SK-N-SH (cell line): ENCODE data around the gene IL12A. TPM values are rescaled to one million over a fixed set of nuclear protein-coding genes. Genes with fewer than 3 reads are reported as not detected.

Experiments used
- CTCF ChIA-PET: fragments of 300-600, 350-600 bp; formaldehyde crosslinking; extraction: SDS; loops from one replicate; lab custom pipeline; 2021; lab: Yijun Ruan, JAX
- POLR2A ChIA-PET: fragments of 350-600 bp; sonication (Branson Sonifier 250); formaldehyde crosslinking; extraction: SDS; loops from one replicate; lab custom pipeline; 2020; ENCODE audit warnings: antibody characterized with exemption, inconsistent platforms; lab: Yijun Ruan, JAX
- DNase-seq: peaks from one replicate; pipeline ENCODE4 v3.0.0; 2012
- H2AFZ ChIP-seq: fragments of 200-600 bp; sonication (generic); 2 replicates; pipeline ENCODE4 v1.8.1; 2016; ENCODE audit warnings: antibody characterized with exemption, mild to moderate bottlenecking, low read depth
- H3F3A ChIP-seq: fragments of 200-600 bp; sonication (generic); replicated peaks from 2 replicates; pipeline ENCODE3; 2016; ENCODE audit warnings: antibody characterized with exemption, mild to moderate bottlenecking; ENCODE audit not compliant: insufficient read depth
- H3K27ac ChIP-seq, 2 experiments: fragments of 200-500 bp in 1 of 2; fragments of 200-600 bp in 1 of 2; sonication (Bioruptor generic) in 1 of 2; sonication (generic), shearing (Covaris generic) in 1 of 2; 2 replicates each; pipeline versions ENCODE4 v1.5.1 to v1.6.1; 2014 to 2016; ENCODE audit warnings: low read depth in 2 of 2, inconsistent platforms in 1 of 2, low read length in 1 of 2, mild to moderate bottlenecking in 1 of 2, mixed read lengths in 1 of 2
- H3K27me3 ChIP-seq: fragments of 200-600 bp; sonication (generic), shearing (Covaris generic); 2 replicates; pipeline ENCODE4 v1.6.1; 2016; ENCODE audit warnings: mixed run types; ENCODE audit not compliant: insufficient read depth
- H3K36me3 ChIP-seq, 2 experiments: fragments of 200-500 bp in 1 of 2; fragments of 200-600 bp in 1 of 2; sonication (Bioruptor generic) in 1 of 2; sonication (generic) in 1 of 2; replicated peaks in 1 of 2; 2 replicates each; pipeline versions ENCODE3 to v1.5.1; 2014 to 2016; ENCODE audit warnings: low read length in 1 of 2, mild to moderate bottlenecking in 1 of 2; ENCODE audit not compliant: insufficient read depth in 2 of 2, control insufficient read depth in 1 of 2
- H3K4me1 ChIP-seq, 2 experiments: fragments of 200-500 bp in 1 of 2; fragments of 200-600 bp in 1 of 2; sonication (Bioruptor generic) in 1 of 2; sonication (generic), shearing (Covaris generic) in 1 of 2; 2 replicates each; pipeline versions ENCODE4 v1.5.1 to v1.6.1; 2014 to 2016; ENCODE audit warnings: low read depth in 1 of 2, low read length in 1 of 2, mixed run types in 1 of 2; ENCODE audit not compliant: insufficient read depth in 2 of 2, control insufficient read depth in 1 of 2
- H3K4me2 ChIP-seq: fragments of 200-600 bp; sonication (generic), shearing (Covaris generic); 2 replicates; pipeline ENCODE4 v1.6.1; 2017; ENCODE audit warnings: mixed run types
- H3K4me3 ChIP-seq, 2 experiments: fragments of 200-500 bp in 1 of 2; fragments of 200-600 bp in 1 of 2; sonication (Bioruptor generic) in 1 of 2; sonication (generic), shearing (Covaris generic) in 1 of 2; 2 replicates each; pipeline versions ENCODE4 v1.5.1 to v1.8.1; 2014 to 2016; ENCODE audit warnings: low read depth in 2 of 2, inconsistent platforms in 1 of 2, low read length in 1 of 2, mild to moderate bottlenecking in 1 of 2, mixed read lengths in 1 of 2, moderate library complexity in 1 of 2
- H3K79me2 ChIP-seq: fragments of 200-600 bp; sonication (generic); 2 replicates; pipeline ENCODE4 v1.8.1; 2017; ENCODE audit warnings: mild to moderate bottlenecking; ENCODE audit not compliant: insufficient read depth
- H3K9ac ChIP-seq: fragments of 200-600 bp; sonication (generic); 2 replicates; pipeline ENCODE4 v1.6.1; 2017; ENCODE audit warnings: mixed run types
- H3K9me2 ChIP-seq: fragments of 200-600 bp; sonication (generic); 2 replicates; pipeline ENCODE4 v1.6.1; 2017; ENCODE audit warnings: mixed run types
- H3K9me3 ChIP-seq: fragments of 200-600 bp; sonication (generic); 2 replicates; pipeline ENCODE4 v1.6.1; 2017; ENCODE audit warnings: mixed run types, mild to moderate bottlenecking, moderate library complexity
- H4K20me1 ChIP-seq: fragments of 200-600 bp; sonication (generic); 2 replicates; pipeline ENCODE4 v1.6.1; 2017; ENCODE audit warnings: mild to moderate bottlenecking, mixed run types; ENCODE audit not compliant: insufficient read depth
- CTCF ChIP-seq: fragments of 200-600 bp; sonication (generic); IDR thresholded peaks from 2 replicates; pipeline ENCODE4 v1.6.1; 2017; ENCODE audit warnings: antibody characterized with exemption, mild to moderate bottlenecking, moderate library complexity
- FOXJ3 ChIP-seq: sonication (generic); formaldehyde crosslinking; IDR thresholded peaks from 2 replicates; pipeline ENCODE4 v1.5.1; 2020; ENCODE audit warnings: mild to moderate bottlenecking, missing genetic modification reagents
- JUND ChIP-seq: IDR thresholded peaks from 2 replicates; pipeline ENCODE4 v1.4.0; 2012
- MXI1 ChIP-seq: IDR thresholded peaks from 2 replicates; pipeline ENCODE4 v1.6.1; 2012; ENCODE audit warnings: mild to moderate bottlenecking, low read depth, low read length, improper control_type of control experiment
- NFIC ChIP-seq: IDR thresholded peaks from 2 replicates; pipeline ENCODE4 v1.4.0; 2012; ENCODE audit warnings: borderline replicate concordance
- NRF1 ChIP-seq: IDR thresholded peaks from 2 replicates; pipeline ENCODE4 v1.6.1; 2012; ENCODE audit warnings: low read depth, mild to moderate bottlenecking, low read length
- PBX3 ChIP-seq: IDR thresholded peaks from 2 replicates; pipeline ENCODE4; 2012
- RAD21 ChIP-seq: IDR thresholded peaks from 2 replicates; pipeline ENCODE4 v1.6.1; 2012; ENCODE audit warnings: mild to moderate bottlenecking, low read length
- TCF12 ChIP-seq: IDR thresholded peaks from 2 replicates; pipeline ENCODE4 v1.4.0; 2012
- TEAD4 ChIP-seq: IDR thresholded peaks from 2 replicates; pipeline ENCODE4 v1.4.0; 2012; ENCODE audit warnings: mild to moderate bottlenecking, borderline replicate concordance; ENCODE audit not compliant: insufficient read depth
- YY1 ChIP-seq: IDR thresholded peaks from 2 replicates; pipeline ENCODE4 v1.4.0; 2012; ENCODE audit warnings: low read depth, mild to moderate bottlenecking
- WGBS: methylation state at CpG from one replicate; pipeline ENCODE4 v1.1.6; 2017; ENCODE audit warnings: low lambda C conversion rate; 5-methylcytosine and 5-hydroxymethylcytosine counted together
- polyA plus RNA-seq, 3 experiments: library from polyadenylated mRNA; depleted of rRNA; stranded (reverse); fragments of >200 nt; gene quantifications; 2 replicates each; pipeline ENCODE4 v1.2.3, GENCODE V29; 2012

The IL12A gene
- polyA plus RNA-seq, 1 of the 3 experiments (the other 2 are of a cell fraction) = 0.97 TPM

GRCh38 chr3:159947220-159947619 lies 41.4 kb upstream of the IL12A start:
- H2AFZ ChIP-seq = 0 out of 2 replicates have a peak overlapping the region, but pooled peaks have one; percentile 15
- no peak overlapping the region for H3K4me3 ChIP-seq
- H3K27me3 ChIP-seq = no peaks in the 10 kb centered on the region
- no peak overlapping the region for H3K9ac ChIP-seq
- POLR2A ChIA-PET = no interaction called here
- H4K20me1 ChIP-seq = no peaks in the 10 kb centered on the region
- H3K9me2 ChIP-seq = no peaks in the 10 kb centered on the region
- H3K4me2 ChIP-seq = no peak overlapping the region
- H3K4me1 ChIP-seq = peaks cover 0 to 5% of the 10 kb centered on the region in 2 experiments; a peak in 1 of 4 replicates
- CTCF ChIA-PET = interaction anchor here (1.2 to 1.8 kb wide), 2 partner anchors 42 to 58 kb away, joined by 3 to 8 read pairs; partner anchors contain the start of gene IL12A
- peak overlapping the region in 1 of 2 experiments; percentile 22; a peak in 2 of 4 replicates for H3K27ac ChIP-seq
- H3F3A ChIP-seq = peaks cover 5% of the 10 kb centered on the region
- no peaks in the 10 kb centered on the region for H3K36me3 ChIP-seq
- TF ChIP-seq PBX3 (peak; percentile 3; the same call in 1 of the 2 replicates), TCF12 (peak; percentile 51), YY1 (no peak), NRF1 (no peak), TEAD4 (peak; percentile 37; the same call in 1 of the 2 replicates), NFIC (no peak), JUND (no peak), CTCF (no peak), RAD21 (no peak), FOXJ3 (CRISPR knock-in tag) (no peak), MXI1 (no peak)
- DNase-seq = no peak
- H3K9me3 ChIP-seq = no peaks in the 10 kb centered on the region
- H3K79me2 ChIP-seq = no peaks in the 10 kb centered on the region

- Histone ChIP-seq H4K20me1 (no peaks in the 10 kb centered on the region), H3K27ac (no peak overlapping the region), H3K4me3 (no peak overlapping the region), H3K4me1 (peaks cover 0 to 5% of the 10 kb centered on the region in 2 experiments; a peak in 1 of 4 replicates), H3K27me3 (no peaks in the 10 kb centered on the region), H3K9me3 (no peaks in the 10 kb centered on the region), H3K36me3 (no peaks in the 10 kb centered on the region), H3K9me2 (no peaks in the 10 kb centered on the region), H2AFZ (no peak overlapping the region), H3K4me2 (no peak overlapping the region), H3K9ac (no peak overlapping the region), H3K79me2 (no peaks in the 10 kb centered on the region), H3F3A (peaks cover 5% of the 10 kb centered on the region)
- 46% methylated on average over 5 of the region's 5 CpGs for WGBS
- ChIA-PET POLR2A (no interaction called here), CTCF (interaction anchor here (1.8 kb wide), 1 partner anchor 40 kb away, joined by 8 read pairs; the partner anchor contains the start of gene IL12A)
- peak; percentile 18; the same call in 1 of the 2 replicates for TF ChIP-seq TCF12
- no peak for TF ChIP-seq YY1
- DNase-seq = no peak
These were observed 40.0 kb upstream of the IL12A start for GRCh38 chr3:159948429-159949144.
